ENCODE measurements around the gene GJB6. TPM values are rescaled to one million over a fixed set of nuclear protein-coding genes. Genes with fewer than 3 reads are reported as not detected.

GJB6 gene
- total RNA-seq, 1 donor, result not detected

- no peaks in the 10 kb centered on the region for H3K9me3 ChIP-seq (ENCODE audit: low read depth, low read length)
- no peaks in the 10 kb centered on the region for H3K79me2 ChIP-seq (ENCODE audit: insufficient read depth, low read length)
- TF ChIP-seq, protein P1, sequence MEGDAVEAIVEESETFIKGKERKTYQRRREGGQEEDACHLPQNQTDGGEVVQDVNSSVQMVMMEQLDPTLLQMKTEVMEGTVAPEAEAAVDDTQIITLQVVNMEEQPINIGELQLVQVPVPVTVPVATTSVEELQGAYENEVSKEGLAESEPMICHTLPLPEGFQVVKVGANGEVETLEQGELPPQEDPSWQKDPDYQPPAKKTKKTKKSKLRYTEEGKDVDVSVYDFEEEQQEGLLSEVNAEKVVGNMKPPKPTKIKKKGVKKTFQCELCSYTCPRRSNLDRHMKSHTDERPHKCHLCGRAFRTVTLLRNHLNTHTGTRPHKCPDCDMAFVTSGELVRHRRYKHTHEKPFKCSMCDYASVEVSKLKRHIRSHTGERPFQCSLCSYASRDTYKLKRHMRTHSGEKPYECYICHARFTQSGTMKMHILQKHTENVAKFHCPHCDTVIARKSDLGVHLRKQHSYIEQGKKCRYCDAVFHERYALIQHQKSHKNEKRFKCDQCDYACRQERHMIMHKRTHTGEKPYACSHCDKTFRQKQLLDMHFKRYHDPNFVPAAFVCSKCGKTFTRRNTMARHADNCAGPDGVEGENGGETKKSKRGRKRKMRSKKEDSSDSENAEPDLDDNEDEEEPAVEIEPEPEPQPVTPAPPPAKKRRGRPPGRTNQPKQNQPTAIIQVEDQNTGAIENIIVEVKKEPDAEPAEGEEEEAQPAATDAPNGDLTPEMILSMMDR (IDR thresholded peaks at IDR 0.05; ENCODE audit: extremely low read depth, low read depth, low read length), result no peak
- no peak overlapping the region for H2AFZ ChIP-seq (ENCODE audit: low read length)
- peaks cover 52% of the 10 kb centered on the region for H3K27me3 ChIP-seq (ENCODE audit: insufficient read depth, low read length)
- peak overlapping the region; percentile 85 for H3K4me2 ChIP-seq (ENCODE audit: insufficient read depth, low read length)
- H3K4me1 ChIP-seq (ENCODE audit: insufficient read depth, low read length), result peaks cover 18% of the 10 kb centered on the region
- peak; percentile 80 for DNase-seq (ENCODE audit: insufficient read length, low spot score, missing footprints)
- H4K20me1 ChIP-seq (ENCODE audit: insufficient read depth, low read length), result no peaks in the 10 kb centered on the region
- H3K27ac ChIP-seq (ENCODE audit: low read depth, low read length), result no peak overlapping the region
- H3K36me3 ChIP-seq (ENCODE audit: insufficient read depth, low read length), result no peaks in the 10 kb centered on the region
- H3K4me3 ChIP-seq (ENCODE audit: insufficient read depth, low read length), result peak overlapping the region; percentile 61
Observed at GRCh38 chr13:20191311-20192157, 40.6 kb downstream of the GJB6 start.

DNA sequence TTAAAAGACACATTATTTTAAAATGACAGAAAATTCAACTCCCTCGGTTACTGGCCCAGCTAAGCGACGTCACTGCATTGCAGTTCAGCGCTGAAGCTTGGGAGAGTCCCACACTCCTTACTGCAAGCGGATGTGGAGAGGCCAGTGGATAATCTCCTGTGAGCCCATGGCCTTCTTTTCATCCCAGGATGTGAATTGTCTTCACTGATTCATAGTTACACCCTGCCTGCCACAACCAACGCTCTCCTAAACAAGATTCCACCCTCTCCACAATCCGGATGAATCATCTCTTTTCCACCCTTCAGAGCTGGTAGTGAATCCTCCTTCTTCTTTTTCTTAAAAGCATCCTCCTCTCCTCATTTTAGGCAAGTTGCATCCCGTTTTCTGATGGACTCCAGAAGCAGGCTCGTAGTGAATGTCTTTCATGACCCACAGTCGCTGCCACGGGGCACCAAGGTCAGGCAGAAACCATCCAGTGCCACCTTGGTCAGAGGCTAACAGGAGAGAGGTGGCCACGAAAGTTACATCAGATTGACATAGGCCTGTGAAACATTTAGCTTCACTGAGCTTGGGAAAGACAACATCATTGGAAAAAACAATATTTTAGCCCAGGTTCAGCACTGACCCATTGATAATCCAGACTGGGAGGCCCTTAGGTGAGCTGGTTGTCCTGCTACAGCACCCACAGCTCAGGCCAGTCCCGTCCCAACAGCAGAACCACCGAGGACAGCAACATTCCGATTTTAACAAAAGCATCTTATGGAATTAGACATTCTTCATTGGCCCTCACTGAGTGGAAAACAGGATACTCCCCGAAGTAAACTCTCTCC is 41.4 kb downstream of the GJB6 start:
- TF ChIP-seq, protein P1 (IDR thresholded peaks at IDR 0.05; ENCODE audit: extremely low read depth, low read depth, low read length), result no peak
- H3K36me3 ChIP-seq (ENCODE audit: insufficient read depth, low read length), result no peaks in the 10 kb centered on the region
- no peaks in the 10 kb centered on the region for H3K79me2 ChIP-seq (ENCODE audit: insufficient read depth, low read length)
- peak overlapping the region; percentile 51 for H3K27ac ChIP-seq (ENCODE audit: low read depth, low read length)
- no peak overlapping the region for H3K4me3 ChIP-seq (ENCODE audit: insufficient read depth, low read length)
- DNase-seq (ENCODE audit: insufficient read length, low spot score, missing footprints), result peak; percentile 95
- H3K4me2 ChIP-seq (ENCODE audit: insufficient read depth, low read length), result peak overlapping the region; percentile 23
- H4K20me1 ChIP-seq (ENCODE audit: insufficient read depth, low read length), result no peaks in the 10 kb centered on the region
- H3K27me3 ChIP-seq (ENCODE audit: insufficient read depth, low read length), result peaks cover 43% of the 10 kb centered on the region
- no peaks in the 10 kb centered on the region for H3K9me3 ChIP-seq (ENCODE audit: low read depth, low read length)
- peak overlapping the region; percentile 25 for H2AFZ ChIP-seq (ENCODE audit: low read length)
- H3K4me1 ChIP-seq (ENCODE audit: insufficient read depth, low read length), result peaks cover 18% of the 10 kb centered on the region

DNA sequence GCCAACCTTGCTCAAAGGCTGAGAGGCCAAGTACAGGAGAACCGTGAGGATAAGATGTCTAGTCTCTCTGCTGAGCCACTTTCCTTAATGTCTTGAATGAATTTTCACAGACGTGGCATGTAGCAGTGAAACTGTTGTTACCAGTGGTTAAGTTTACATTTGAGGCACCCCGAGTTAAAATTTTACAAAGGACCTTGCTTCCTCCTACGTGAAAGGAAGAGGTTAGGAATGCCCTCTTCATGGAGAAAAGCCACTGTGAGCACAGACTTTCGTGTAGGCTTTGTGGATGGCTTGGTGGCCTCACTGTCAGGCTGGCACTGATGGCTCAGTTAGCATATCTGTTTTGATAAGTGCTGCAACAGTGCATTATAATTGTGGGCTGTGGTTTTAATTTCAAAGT is 42.0 kb downstream of the GJB6 start:
- peaks cover 18% of the 10 kb centered on the region for H3K4me1 ChIP-seq (ENCODE audit: insufficient read depth, low read length)
- no peaks in the 10 kb centered on the region for H3K36me3 ChIP-seq (ENCODE audit: insufficient read depth, low read length)
- TF ChIP-seq, protein P1 (IDR thresholded peaks at IDR 0.05; ENCODE audit: extremely low read depth, low read depth, low read length), result no peak
- H2AFZ ChIP-seq (ENCODE audit: low read length), result peak overlapping the region; percentile 25
- H3K27ac ChIP-seq (ENCODE audit: low read depth, low read length), result peak overlapping the region; percentile 51
- H4K20me1 ChIP-seq (ENCODE audit: insufficient read depth, low read length), result no peaks in the 10 kb centered on the region
- no peaks in the 10 kb centered on the region for H3K9me3 ChIP-seq (ENCODE audit: low read depth, low read length)
- H3K4me2 ChIP-seq (ENCODE audit: insufficient read depth, low read length), result peak overlapping the region; percentile 23
- H3K27me3 ChIP-seq (ENCODE audit: insufficient read depth, low read length), result peaks cover 39% of the 10 kb centered on the region
- no peaks in the 10 kb centered on the region for H3K79me2 ChIP-seq (ENCODE audit: insufficient read depth, low read length)
- DNase-seq (ENCODE audit: insufficient read length, low spot score, missing footprints), result no peak
- H3K4me3 ChIP-seq (ENCODE audit: insufficient read depth, low read length), result no peak overlapping the region
